Gastrocnemius medialis (tissue), 4 donors: ENCODE results near the gene CYP4V2.

ENCODE experiments used
- POLR2A ChIP-seq, 2 donors: fragments of 450-650 bp; IDR thresholded peaks; one replicate each; pipeline ENCODE4 v1.6.1; 2017; ENCODE audit warnings: antibody characterized with exemption in 2 of 2, mild to moderate bottlenecking in 2 of 2, moderate library complexity in 2 of 2
- TF ChIP-seq, protein P1 (sequence below), 5 experiments: fragments of 450-650 bp in 3 of 5; fragments of 200-600 bp in 2 of 5; sonication (generic) in 2 of 5; IDR thresholded peaks in 4 of 5; conservative IDR thresholded peaks in 1 of 5; 1 replicate in 4 of 5; 2 replicates in 1 of 5; pipeline ENCODE4 v1.5.1; 2016 to 2019; ENCODE audit warnings: antibody characterized with exemption in 5 of 5, mild to moderate bottlenecking in 3 of 5, moderate library complexity in 3 of 5

DNA sequence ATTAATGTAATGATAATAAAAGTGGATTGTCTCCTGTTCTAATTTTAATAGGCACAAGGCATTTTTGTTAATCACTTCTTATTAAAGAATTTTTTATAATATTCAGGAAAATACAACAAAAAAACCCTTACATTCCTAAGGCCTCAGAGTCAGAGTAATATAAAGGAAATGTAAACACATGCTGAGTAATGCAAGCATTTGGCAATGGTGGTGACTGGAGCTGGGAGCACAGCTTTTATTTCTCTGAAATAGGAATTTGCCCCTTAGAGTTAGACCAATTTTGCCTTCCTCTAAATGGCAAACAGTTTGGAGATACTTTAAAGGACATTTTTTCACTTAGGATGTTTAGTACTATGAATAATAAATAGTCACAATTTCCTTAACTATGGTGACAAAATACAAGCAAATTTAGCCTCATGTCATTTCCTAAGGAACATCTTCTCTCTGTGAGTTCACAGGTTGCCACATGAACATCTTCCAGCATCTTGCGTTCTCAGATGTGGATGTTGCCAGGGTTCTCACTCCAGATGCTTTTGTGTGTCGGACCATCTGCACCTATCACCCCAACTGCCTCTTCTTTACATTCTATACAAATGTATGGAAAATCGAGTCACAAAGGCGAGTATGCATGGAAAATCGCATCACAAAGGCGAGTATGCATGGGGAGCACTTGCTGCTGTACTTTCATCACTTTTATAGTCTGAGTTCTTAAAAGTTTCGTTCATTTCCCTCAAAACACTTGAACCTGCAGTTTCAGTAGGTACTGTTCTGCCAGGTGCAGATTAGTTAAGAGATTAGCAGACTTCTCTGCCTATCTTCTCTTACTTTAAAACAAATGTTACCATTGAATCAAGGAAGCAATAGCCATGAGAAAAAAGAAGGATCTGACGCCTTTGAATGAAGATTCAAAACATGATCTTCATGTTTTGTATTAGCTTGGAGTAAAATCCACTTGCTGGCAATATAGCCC, 58.7 kb downstream of the CYP4V2 start:
- TF ChIP-seq, protein P1, sequence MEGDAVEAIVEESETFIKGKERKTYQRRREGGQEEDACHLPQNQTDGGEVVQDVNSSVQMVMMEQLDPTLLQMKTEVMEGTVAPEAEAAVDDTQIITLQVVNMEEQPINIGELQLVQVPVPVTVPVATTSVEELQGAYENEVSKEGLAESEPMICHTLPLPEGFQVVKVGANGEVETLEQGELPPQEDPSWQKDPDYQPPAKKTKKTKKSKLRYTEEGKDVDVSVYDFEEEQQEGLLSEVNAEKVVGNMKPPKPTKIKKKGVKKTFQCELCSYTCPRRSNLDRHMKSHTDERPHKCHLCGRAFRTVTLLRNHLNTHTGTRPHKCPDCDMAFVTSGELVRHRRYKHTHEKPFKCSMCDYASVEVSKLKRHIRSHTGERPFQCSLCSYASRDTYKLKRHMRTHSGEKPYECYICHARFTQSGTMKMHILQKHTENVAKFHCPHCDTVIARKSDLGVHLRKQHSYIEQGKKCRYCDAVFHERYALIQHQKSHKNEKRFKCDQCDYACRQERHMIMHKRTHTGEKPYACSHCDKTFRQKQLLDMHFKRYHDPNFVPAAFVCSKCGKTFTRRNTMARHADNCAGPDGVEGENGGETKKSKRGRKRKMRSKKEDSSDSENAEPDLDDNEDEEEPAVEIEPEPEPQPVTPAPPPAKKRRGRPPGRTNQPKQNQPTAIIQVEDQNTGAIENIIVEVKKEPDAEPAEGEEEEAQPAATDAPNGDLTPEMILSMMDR (IDR thresholded peaks at IDR 0.05 in 4 of 5, conservative IDR thresholded peaks at IDR 0.05 in 1 of 5): no peak
- TF ChIP-seq POLR2A (IDR thresholded peaks at IDR 0.05): no peak
